GM12891 (cell line): ENCODE data around the gene TCF7L1.

Experiments used
- POLR2A ChIP-seq: IDR thresholded peaks from 2 replicates; pipeline ENCODE4 v1.6.1; 2011; ENCODE audit warnings: low read depth, low read length, control low read depth
- POLR2AphosphoS5 ChIP-seq: IDR thresholded peaks from 2 replicates; pipeline ENCODE4 v1.6.1; 2011; ENCODE audit warnings: low read depth, low read length, control low read depth
- POU2F2 ChIP-seq: IDR thresholded peaks from 2 replicates; pipeline ENCODE4 v1.6.1; 2011; ENCODE audit warnings: low read depth, mild to moderate bottlenecking, control low read depth, low read length, moderate library complexity
- SPI1 ChIP-seq: IDR thresholded peaks from 2 replicates; pipeline ENCODE4 v1.6.1; 2011; ENCODE audit warnings: low read depth, low read length, control low read depth
- TAF1 ChIP-seq: IDR thresholded peaks from 2 replicates; pipeline ENCODE4 v1.6.1; 2011; ENCODE audit warnings: low read depth, low read length, control low read depth

- TF ChIP-seq POLR2A (no peak), POLR2AphosphoS5 (no peak), TAF1 (no peak), SPI1 (no peak), POU2F2 (no peak)
Observed at GRCh38 chr2:85242321-85242720, 109.1 kb downstream of the TCF7L1 start.
